GM12891 (cell line): Measurements from ENCODE around the gene MAGEB6B.

Experiments used
- POLR2A ChIP-seq: IDR thresholded peaks from 2 replicates; pipeline ENCODE4 v1.6.1; 2011; ENCODE audit warnings: low read depth, low read length, control low read depth
- POLR2AphosphoS5 ChIP-seq: IDR thresholded peaks from 2 replicates; pipeline ENCODE4 v1.6.1; 2011; ENCODE audit warnings: low read depth, low read length, control low read depth

GRCh38 chrX:26203561-26203960, 43.2 kb downstream of the MAGEB6B start:
- TF ChIP-seq POLR2AphosphoS5 (no peak), POLR2A (no peak)
